T-helper 2 cell treated with Interferon-gamma antibody and Interleukin-4, amounts not matched to agents 5 μg/mL and 100 μg/mL, for 36 hours (primary cell): Measurements from ENCODE around the gene NIPAL4.

Experiments
- DNase-seq: peaks from one replicate; pipeline ENCODE4 v3.0.0; 2021; ENCODE audit warnings: low spot score
- H3K27ac Mint-ChIP-seq: one replicate; pipeline ENCODE4 v1.8.0; 2021; ENCODE audit warnings: mild to moderate bottlenecking, mixed read lengths
- H3K27me3 Mint-ChIP-seq: one replicate; pipeline ENCODE4 v1.8.0; 2021; ENCODE audit warnings: low read depth, mixed read lengths
- H3K36me3 Mint-ChIP-seq: one replicate; pipeline ENCODE4 v1.8.0; 2021; ENCODE audit warnings: low read depth, mixed read lengths
- H3K4me1 Mint-ChIP-seq: one replicate; pipeline ENCODE4 v1.8.0; 2021; ENCODE audit warnings: low read depth, mixed read lengths
- H3K4me3 Mint-ChIP-seq: one replicate; pipeline ENCODE4 v1.8.0; 2022; ENCODE audit warnings: mild to moderate bottlenecking, moderate library complexity, mixed read lengths
- H3K9me3 Mint-ChIP-seq: one replicate; pipeline ENCODE4 v1.8.0; 2021; ENCODE audit warnings: mixed read lengths

The NIPAL4 gene

DNA sequence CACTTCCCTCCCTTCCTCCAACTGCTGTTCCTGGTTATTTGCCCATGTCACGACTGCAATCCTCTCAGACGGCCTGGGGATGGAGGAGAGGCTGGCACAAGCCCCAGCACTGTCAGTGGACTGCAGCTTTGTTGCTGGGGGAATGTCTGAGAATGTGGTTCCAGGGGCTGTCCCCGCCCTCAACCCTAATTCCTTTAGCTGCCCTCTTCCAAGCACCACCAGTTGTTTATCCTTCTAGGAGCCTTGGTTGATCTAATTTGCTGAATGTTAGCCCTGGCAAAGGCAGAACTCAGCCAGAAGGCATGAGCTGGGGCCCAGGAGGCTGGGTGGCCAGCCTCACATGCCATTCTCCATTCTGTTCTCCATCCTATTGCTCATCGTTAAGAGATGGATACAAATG is 64.0 kb downstream of the NIPAL4 start:
- no peak for DNase-seq
- peaks cover 89% of the 10 kb centered on the region for H3K36me3 Mint-ChIP-seq
- no peak overlapping the region for H3K4me3 Mint-ChIP-seq
- no peaks in the 10 kb centered on the region for H3K27me3 Mint-ChIP-seq
- H3K4me1 Mint-ChIP-seq = peaks cover 58% of the 10 kb centered on the region
- H3K9me3 Mint-ChIP-seq = no peaks in the 10 kb centered on the region
- H3K27ac Mint-ChIP-seq = no peak overlapping the region
